CD14-positive monocyte (primary cell): ENCODE data around the gene HMX1. TPM values are rescaled to one million over a fixed set of nuclear protein-coding genes. Genes with fewer than 3 reads are reported as not detected.

Source experiments
- DNase-seq, 3 donors: peaks; one replicate each; pipeline ENCODE4 v3.0.0-alpha.2; 2011 to 2022
- H2AFZ ChIP-seq: 2 replicates; pipeline ENCODE4 v1.6.0; 2012; ENCODE audit warnings: mild to moderate bottlenecking, low read depth, low read length, inconsistent platforms; ENCODE audit not compliant: insufficient read depth, poor library complexity, severe bottlenecking
- H3K27ac ChIP-seq, 2 donors: 1 replicate in 1 of 2; 2 replicates in 1 of 2; pipeline ENCODE4 v1.5.1; 2012 to 2013; ENCODE audit warnings: low read length in 2 of 2, control low read depth in 1 of 2, inconsistent platforms in 1 of 2, low read depth in 1 of 2, mild to moderate bottlenecking in 1 of 2
- H3K27me3 ChIP-seq, 2 donors: one replicate each; pipeline versions ENCODE4 v1.6.0 to v1.6.1; 2011 to 2013; ENCODE audit warnings: low read length in 2 of 2; ENCODE audit not compliant: control insufficient read depth in 2 of 2, insufficient read depth in 2 of 2
- H3K36me3 ChIP-seq, 2 donors: replicated peaks in 1 of 2; 1 replicate in 1 of 2; 2 replicates in 1 of 2; pipeline versions ENCODE4 v1.5.1 to v1.6.1; 2012 to 2013; ENCODE audit warnings: low read length in 2 of 2, control low read depth in 1 of 2, inconsistent platforms in 1 of 2, mild to moderate bottlenecking in 1 of 2; ENCODE audit not compliant: insufficient read depth in 2 of 2, control insufficient read depth in 1 of 2
- H3K4me1 ChIP-seq, 2 donors: 1 replicate in 1 of 2; 2 replicates in 1 of 2; pipeline versions ENCODE4 v1.5.1 to v1.6.1; 2012 to 2013; ENCODE audit warnings: low read length in 2 of 2, control low read depth in 1 of 2, inconsistent platforms in 1 of 2, mild to moderate bottlenecking in 1 of 2, moderate library complexity in 1 of 2; ENCODE audit not compliant: insufficient read depth in 2 of 2, control insufficient read depth in 1 of 2
- H3K4me2 ChIP-seq: replicated peaks from 2 replicates; pipeline ENCODE3; 2012; ENCODE audit warnings: low read length, moderate library complexity, mild to moderate bottlenecking; ENCODE audit not compliant: poor library complexity, severe bottlenecking; ENCODE audit errors: extremely low read depth
- H3K4me3 ChIP-seq, 3 experiments: fragments of 200-600 bp in 1 of 3; sonication (generic) in 1 of 3; replicated peaks in 1 of 3; 1 replicate in 2 of 3; 2 replicates in 1 of 3; pipeline ENCODE4 v1.5.1; 2011 to 2013; ENCODE audit warnings: low read length in 3 of 3, mild to moderate bottlenecking in 3 of 3, control low read depth in 2 of 3, low read depth in 2 of 3, inconsistent platforms in 1 of 3, moderate library complexity in 1 of 3
- H3K79me2 ChIP-seq: 2 replicates; pipeline ENCODE4 v1.6.0; 2012; ENCODE audit warnings: mild to moderate bottlenecking, control low read depth, inconsistent platforms, low read length, moderate library complexity; ENCODE audit not compliant: insufficient read depth
- H3K9ac ChIP-seq: 2 replicates; pipeline ENCODE4 v1.6.0; 2017; ENCODE audit warnings: low read length, mild to moderate bottlenecking; ENCODE audit not compliant: insufficient read depth, poor library complexity, severe bottlenecking
- H3K9me3 ChIP-seq, 2 donors: replicated peaks in 1 of 2; 1 replicate in 1 of 2; 2 replicates in 1 of 2; pipeline versions ENCODE4 v1.5.1 to v1.6.1; 2012 to 2013; ENCODE audit warnings: low read length in 2 of 2, control low read depth in 1 of 2; ENCODE audit not compliant: control insufficient read depth in 1 of 2, insufficient read depth in 1 of 2
- H4K20me1 ChIP-seq: 2 replicates; pipeline ENCODE4 v1.6.0; 2012; ENCODE audit warnings: mild to moderate bottlenecking, low read length, control low read depth, moderate library complexity; ENCODE audit not compliant: insufficient read depth
- H3K27ac Mint-ChIP-seq, 7 donors: one replicate each; pipeline ENCODE4 v1.8.0; 2020; ENCODE audit warnings: mild to moderate bottlenecking in 7 of 7, mixed read lengths in 7 of 7, moderate library complexity in 6 of 7, inconsistent platforms in 2 of 7
- H3K27me3 Mint-ChIP-seq, 3 donors: one replicate each; pipeline ENCODE4 v1.8.0; 2021 to 2022; ENCODE audit warnings: low read depth in 3 of 3, mild to moderate bottlenecking in 3 of 3, mixed read lengths in 3 of 3, moderate library complexity in 3 of 3, inconsistent platforms in 1 of 3
- H3K36me3 Mint-ChIP-seq, 2 donors: one replicate each; pipeline ENCODE4 v1.8.0; 2020; ENCODE audit warnings: mixed read lengths in 2 of 2, inconsistent platforms in 1 of 2, mild to moderate bottlenecking in 1 of 2
- H3K4me1 Mint-ChIP-seq: one replicate; pipeline ENCODE4 v1.8.0; 2020; ENCODE audit warnings: mild to moderate bottlenecking, mixed read lengths
- H3K4me3 Mint-ChIP-seq, 2 donors: one replicate each; pipeline ENCODE4 v1.8.0; 2020; ENCODE audit warnings: mild to moderate bottlenecking in 2 of 2, mixed read lengths in 2 of 2, moderate library complexity in 1 of 2
- H3K9me3 Mint-ChIP-seq, 7 donors: one replicate each; pipeline ENCODE4 v1.8.0; 2020 to 2022; ENCODE audit warnings: mixed read lengths in 7 of 7, mild to moderate bottlenecking in 6 of 7, moderate library complexity in 6 of 7, inconsistent platforms in 2 of 7
- CTCF ChIP-seq: fragments of 200-600 bp; IDR thresholded peaks from one replicate; pipeline ENCODE4 v1.8.0; 2022; ENCODE audit warnings: antibody characterized with exemption, mild to moderate bottlenecking
- WGBS: methylation state at CpG from one replicate; pipeline ENCODE4 v1.1.5; 2013; ENCODE audit warnings: missing lambda C conversion rate; ENCODE audit not compliant: insufficient coverage; 5-methylcytosine and 5-hydroxymethylcytosine counted together
- intact Hi-C, 2 donors: fragments of 100-400 bp; cut with micrococcal nuclease; formaldehyde crosslinking; loops; one replicate each; pipeline versions ENCODE4 v1.15.0 to v1.15.1; 2023
- polyA plus RNA-seq, 3 donors: library from polyadenylated mRNA; depleted of rRNA in 1 of 3; unstranded in 2 of 3; stranded (reverse) in 1 of 3; fragments of 300-500 nt in 2 of 3; fragments of >200 nt in 1 of 3; fragmentation: Illumina TruSeq in 2 of 3; gene quantifications; 1 replicate in 2 of 3; 2 replicates in 1 of 3; pipeline ENCODE4 v1.2.3, GENCODE V29; 2012 to 2021

Gene HMX1
- polyA plus RNA-seq, 3 donors = not detected

GRCh38 chr4:8834681-8835220, 36.9 kb downstream of the HMX1 start:
- no peak overlapping the region for H3K27ac Mint-ChIP-seq

GRCh38 chr4:8832113-8832915, 39.3 kb downstream of the HMX1 start:
- no peak overlapping the region for H3K9ac ChIP-seq
- peaks cover 1 to 18% (median 16%) of the 10 kb centered on the region in 3 donors for H3K27me3 Mint-ChIP-seq
- peaks cover 0 to 11% (median 2%) of the 10 kb centered on the region in 7 donors for H3K9me3 Mint-ChIP-seq
- WGBS = 95% methylated on average over 9 of the region's 18 CpGs
- H3K79me2 ChIP-seq = no peaks in the 10 kb centered on the region
- no peak for DNase-seq
- H2AFZ ChIP-seq = no peak overlapping the region
- no peak overlapping the region for H3K27ac ChIP-seq
- no peaks in the 10 kb centered on the region for H3K9me3 ChIP-seq
- H3K36me3 ChIP-seq = no peaks in the 10 kb centered on the region
- no peaks in the 10 kb centered on the region for H3K4me1 Mint-ChIP-seq
- H3K4me1 ChIP-seq = no peaks in the 10 kb centered on the region
- intact Hi-C loops = no loop called here
- H4K20me1 ChIP-seq = no peaks in the 10 kb centered on the region
- no peak overlapping the region for H3K4me2 ChIP-seq
- no peaks in the 10 kb centered on the region for H3K27me3 ChIP-seq
- no peak for TF ChIP-seq CTCF
- H3K36me3 Mint-ChIP-seq = no peaks in the 10 kb centered on the region
- no peak overlapping the region for H3K4me3 Mint-ChIP-seq
- H3K27ac Mint-ChIP-seq = no peak overlapping the region
- no peak overlapping the region for H3K4me3 ChIP-seq

More at GRCh38 chr4:8834681-8835220, 36.9 kb downstream of the HMX1 start:
- no peak for TF ChIP-seq CTCF
- Histone ChIP-seq H4K20me1 (no peaks in the 10 kb centered on the region), H3K27ac (no peak overlapping the region), H2AFZ (no peak overlapping the region), H3K4me1 (no peaks in the 10 kb centered on the region), H3K27me3 (no peaks in the 10 kb centered on the region), H3K36me3 (no peaks in the 10 kb centered on the region), H3K9me3 (no peaks in the 10 kb centered on the region), H3K79me2 (no peaks in the 10 kb centered on the region), H3K9ac (no peak overlapping the region), H3K4me3 (no peak overlapping the region), H3K4me2 (no peak overlapping the region)
- Mint-ChIP-seq H3K27me3 (peaks cover 1 to 15% (median 14%) of the 10 kb centered on the region in 3 donors), H3K9me3 (peaks cover 0 to 2% (median 0%) of the 10 kb centered on the region in 7 donors), H3K4me3 (no peak overlapping the region), H3K4me1 (no peaks in the 10 kb centered on the region), H3K36me3 (no peaks in the 10 kb centered on the region)
- no peak for DNase-seq
- intact Hi-C loops = no loop called here
- 48% methylated on average over 8 of the region's 11 CpGs for WGBS
